ENCODE measurements around the gene SLC25A18. TPM values are rescaled to one million over a fixed set of nuclear protein-coding genes. Genes with fewer than 3 reads are reported as not detected.

Gene SLC25A18
- total and polyA plus RNA-seq, 7 experiments from 2014 or later = 0.08 TPM; not detected in 6

- ChIA-PET POLR2A (no interaction called here), CTCF (no interaction called here)
- no peaks in the 10 kb centered on the region for H3K9me3 Mint-ChIP-seq
- Histone ChIP-seq H3K9me3 (ENCODE audit: control insufficient read depth in 2 of 3, low read length in 3 of 3) (no peaks in the 10 kb centered on the region), H3K27ac (ENCODE audit: low read depth, low read length) (no peak overlapping the region), H3K4me1 (ENCODE audit: control insufficient read depth in 2 of 2, insufficient read depth in 2 of 2, low read length in 2 of 2) (no peaks in the 10 kb centered on the region), H3K4me3 (ENCODE audit: low read length) (no peak overlapping the region), H3K27me3 (ENCODE audit: control insufficient read depth in 2 of 2, insufficient read depth in 2 of 2, low read length in 2 of 2) (no peaks in the 10 kb centered on the region), H3K36me3 (ENCODE audit: control insufficient read depth in 2 of 3, insufficient read depth in 3 of 3, low read length in 3 of 3) (no peaks in the 10 kb centered on the region)
- no peaks in the 10 kb centered on the region for H3K4me1 Mint-ChIP-seq
- intact Hi-C loops (cut with micrococcal nuclease) = no loop called here
- no peak overlapping the region for H3K4me3 Mint-ChIP-seq
- H3K36me3 Mint-ChIP-seq = no peaks in the 10 kb centered on the region
- ATAC-seq (no peak), DNase-seq (no peak)
- H3K27ac Mint-ChIP-seq = no peak overlapping the region
- peaks cover 0 to 5% (median 2%) of the 10 kb centered on the region in 5 donors for H3K27me3 Mint-ChIP-seq
Observed at GRCh38 chr22:17578136-17578754, 14.9 kb downstream of the SLC25A18 start.

- Mint-ChIP-seq H3K4me1 (no peaks in the 10 kb centered on the region), H3K27ac (no peak overlapping the region), H3K27me3 (no peaks in the 10 kb centered on the region), H3K4me3 (no peak overlapping the region), H3K9me3 (no peaks in the 10 kb centered on the region), H3K36me3 (no peaks in the 10 kb centered on the region)
- no peaks in the 10 kb centered on the region for H3K4me1 ChIP-seq (ENCODE audit: control insufficient read depth in 2 of 2, insufficient read depth in 2 of 2, low read length in 2 of 2)
- H3K36me3 ChIP-seq (ENCODE audit: control insufficient read depth in 2 of 3, insufficient read depth in 3 of 3, low read length in 3 of 3) = no peaks in the 10 kb centered on the region
- no peaks in the 10 kb centered on the region for H3K27me3 ChIP-seq (ENCODE audit: control insufficient read depth in 2 of 2, insufficient read depth in 2 of 2, low read length in 2 of 2)
- no peak overlapping the region for H3K27ac ChIP-seq (ENCODE audit: low read depth, low read length)
- CTCF ChIA-PET = no interaction called here
- no peaks in the 10 kb centered on the region for H3K9me3 ChIP-seq (ENCODE audit: control insufficient read depth in 2 of 3, low read length in 3 of 3)
- H3K4me3 ChIP-seq (ENCODE audit: low read length) = no peak overlapping the region
- DNase-seq = no peak
- intact Hi-C loops (cut with micrococcal nuclease) = no loop called here
- POLR2A ChIA-PET = no interaction called here
- ATAC-seq = no peak
Observed at GRCh38 chr22:17579535-17579981, 16.3 kb downstream of the SLC25A18 start.

- Mint-ChIP-seq H3K4me1 (no peaks in the 10 kb centered on the region), H3K36me3 (no peaks in the 10 kb centered on the region), H3K4me3 (no peak overlapping the region), H3K27ac (no peak overlapping the region), H3K9me3 (no peaks in the 10 kb centered on the region), H3K27me3 (no peaks in the 10 kb centered on the region)
- no peaks in the 10 kb centered on the region for H3K4me1 ChIP-seq (ENCODE audit: control insufficient read depth in 2 of 2, insufficient read depth in 2 of 2, low read length in 2 of 2)
- ChIA-PET CTCF (no interaction called here), POLR2A (no interaction called here)
- intact Hi-C loops (cut with micrococcal nuclease) = no loop called here
- H3K27ac ChIP-seq (ENCODE audit: low read depth, low read length) = no peak overlapping the region
- H3K36me3 ChIP-seq (ENCODE audit: control insufficient read depth in 2 of 3, insufficient read depth in 3 of 3, low read length in 3 of 3) = no peaks in the 10 kb centered on the region
- H3K27me3 ChIP-seq (ENCODE audit: control insufficient read depth in 2 of 2, insufficient read depth in 2 of 2, low read length in 2 of 2) = no peaks in the 10 kb centered on the region
- no peaks in the 10 kb centered on the region for H3K9me3 ChIP-seq (ENCODE audit: control insufficient read depth in 2 of 3, low read length in 3 of 3)
- H3K4me3 ChIP-seq (ENCODE audit: low read length) = no peak overlapping the region
- ATAC-seq (no peak), DNase-seq (no peak)
Observed at GRCh38 chr22:17580441-17581031, 17.2 kb downstream of the SLC25A18 start.

GRCh38 chr22:17581056-17581455, 17.8 kb downstream of the SLC25A18 start:
- Histone ChIP-seq H3K9me3 (ENCODE audit: control insufficient read depth in 2 of 3, low read length in 3 of 3) (no peaks in the 10 kb centered on the region), H3K36me3 (ENCODE audit: control insufficient read depth in 2 of 3, insufficient read depth in 3 of 3, low read length in 3 of 3) (no peaks in the 10 kb centered on the region), H3K4me1 (ENCODE audit: control insufficient read depth in 2 of 2, insufficient read depth in 2 of 2, low read length in 2 of 2) (no peaks in the 10 kb centered on the region), H3K27me3 (ENCODE audit: control insufficient read depth in 2 of 2, insufficient read depth in 2 of 2, low read length in 2 of 2) (no peaks in the 10 kb centered on the region), H3K27ac (ENCODE audit: low read depth, low read length) (no peak overlapping the region), H3K4me3 (ENCODE audit: low read length) (no peak overlapping the region)
- Mint-ChIP-seq H3K9me3 (no peaks in the 10 kb centered on the region), H3K4me1 (no peaks in the 10 kb centered on the region), H3K27ac (no peak overlapping the region), H3K4me3 (no peak overlapping the region), H3K27me3 (no peaks in the 10 kb centered on the region), H3K36me3 (no peaks in the 10 kb centered on the region)
- intact Hi-C loops (cut with micrococcal nuclease) = no loop called here
- POLR2A ChIA-PET = no interaction called here
- CTCF ChIA-PET = no interaction called here
- DNase-seq (no peak), ATAC-seq (no peak)

GRCh38 chr22:17581631-17582030, 18.3 kb downstream of the SLC25A18 start:
- H3K27me3 Mint-ChIP-seq = no peaks in the 10 kb centered on the region
- H3K4me1 Mint-ChIP-seq = no peaks in the 10 kb centered on the region
- H3K9me3 Mint-ChIP-seq = no peaks in the 10 kb centered on the region
- no peaks in the 10 kb centered on the region for H3K36me3 Mint-ChIP-seq
- H3K4me3 Mint-ChIP-seq = no peak overlapping the region
- Histone ChIP-seq H3K9me3 (ENCODE audit: control insufficient read depth in 2 of 3, low read length in 3 of 3) (no peaks in the 10 kb centered on the region), H3K4me1 (ENCODE audit: control insufficient read depth in 2 of 2, insufficient read depth in 2 of 2, low read length in 2 of 2) (no peaks in the 10 kb centered on the region), H3K27me3 (ENCODE audit: control insufficient read depth in 2 of 2, insufficient read depth in 2 of 2, low read length in 2 of 2) (no peaks in the 10 kb centered on the region), H3K4me3 (ENCODE audit: low read length) (no peak overlapping the region), H3K36me3 (ENCODE audit: control insufficient read depth in 2 of 3, insufficient read depth in 3 of 3, low read length in 3 of 3) (no peaks in the 10 kb centered on the region), H3K27ac (ENCODE audit: low read depth, low read length) (no peak overlapping the region)
- no peak for ATAC-seq
- intact Hi-C loops (cut with micrococcal nuclease) = no loop called here
- H3K27ac Mint-ChIP-seq = no peak overlapping the region
- no peak for DNase-seq
- CTCF ChIA-PET = no interaction called here
- POLR2A ChIA-PET = no interaction called here

GRCh38 chr22:17583151-17583550, 19.9 kb downstream of the SLC25A18 start:
- Histone ChIP-seq H3K4me3 (ENCODE audit: low read length) (no peak overlapping the region), H3K27me3 (ENCODE audit: control insufficient read depth in 2 of 2, insufficient read depth in 2 of 2, low read length in 2 of 2) (no peaks in the 10 kb centered on the region), H3K27ac (ENCODE audit: low read depth, low read length) (no peak overlapping the region), H3K36me3 (ENCODE audit: control insufficient read depth in 2 of 3, insufficient read depth in 3 of 3, low read length in 3 of 3) (no peaks in the 10 kb centered on the region), H3K4me1 (ENCODE audit: control insufficient read depth in 2 of 2, insufficient read depth in 2 of 2, low read length in 2 of 2) (no peaks in the 10 kb centered on the region), H3K9me3 (ENCODE audit: control insufficient read depth in 2 of 3, low read length in 3 of 3) (no peaks in the 10 kb centered on the region)
- ATAC-seq (no peak), DNase-seq (no peak)
- Mint-ChIP-seq H3K4me3 (no peak overlapping the region), H3K27me3 (no peaks in the 10 kb centered on the region), H3K27ac (no peak overlapping the region), H3K9me3 (no peaks in the 10 kb centered on the region), H3K36me3 (no peaks in the 10 kb centered on the region), H3K4me1 (no peaks in the 10 kb centered on the region)
- ChIA-PET CTCF (no interaction called here), POLR2A (no interaction called here)
- intact Hi-C loops (cut with micrococcal nuclease) = no loop called here

GRCh38 chr22:17586831-17587440, 23.6 kb downstream of the SLC25A18 start:
- H3K4me3 Mint-ChIP-seq = no peak overlapping the region
- H3K27me3 ChIP-seq (ENCODE audit: control insufficient read depth in 2 of 2, insufficient read depth in 2 of 2, low read length in 2 of 2) = no peaks in the 10 kb centered on the region
- H3K9me3 ChIP-seq (ENCODE audit: control insufficient read depth in 2 of 3, low read length in 3 of 3) = no peaks in the 10 kb centered on the region
- H3K36me3 ChIP-seq (ENCODE audit: control insufficient read depth in 2 of 3, insufficient read depth in 3 of 3, low read length in 3 of 3) = peaks cover 0 to 16% (median 4%) of the 10 kb centered on the region in 3 experiments
- H3K36me3 Mint-ChIP-seq = peaks cover 0 to 18% (median 7%) of the 10 kb centered on the region in 5 donors
- H3K4me1 ChIP-seq (ENCODE audit: control insufficient read depth in 2 of 2, insufficient read depth in 2 of 2, low read length in 2 of 2) = no peaks in the 10 kb centered on the region
- POLR2A ChIA-PET = no interaction called here
- H3K27me3 Mint-ChIP-seq = no peaks in the 10 kb centered on the region
- CTCF ChIA-PET = no interaction called here
- DNase-seq (no peak), ATAC-seq (no peak)
- intact Hi-C loops (cut with micrococcal nuclease) = no loop called here
- H3K9me3 Mint-ChIP-seq = no peaks in the 10 kb centered on the region
- H3K4me3 ChIP-seq (ENCODE audit: low read length) = no peak overlapping the region
- H3K27ac Mint-ChIP-seq = no peak overlapping the region
- no peak overlapping the region for H3K27ac ChIP-seq (ENCODE audit: low read depth, low read length)
- no peaks in the 10 kb centered on the region for H3K4me1 Mint-ChIP-seq
